OCI-LY1 (cell line): Measurements from ENCODE around the gene HPS4.
A peak's percentile ranks its signal among the peaks of the same experiment; 100 is the strongest.

ENCODE experiments used
- H2AFZ ChIP-seq: fragments of 200-600 bp; sonication (generic), shearing (Covaris generic); 2 replicates; pipeline ENCODE4 v1.6.0; 2014; ENCODE audit warnings: antibody characterized with exemption, mild to moderate bottlenecking, low read length
- H3F3A ChIP-seq: fragments of 200-600 bp; sonication (generic), shearing (Covaris generic); 2 replicates; pipeline ENCODE4 v1.6.0; 2014; ENCODE audit warnings: mild to moderate bottlenecking, antibody characterized with exemption, low read length, moderate library complexity; ENCODE audit not compliant: insufficient read depth
- H3K27ac ChIP-seq: fragments of 200-600 bp; sonication (generic); 2 replicates; pipeline ENCODE4 v1.5.1; 2014; ENCODE audit warnings: low read length, mixed run types, mild to moderate bottlenecking, low read depth; ENCODE audit not compliant: poor library complexity, severe bottlenecking
- H3K27me3 ChIP-seq: fragments of 200-600 bp; sonication (generic); 2 replicates; pipeline ENCODE4 v1.6.0; 2014; ENCODE audit warnings: antibody characterized with exemption, mild to moderate bottlenecking, low read length, moderate library complexity; ENCODE audit not compliant: insufficient read depth
- H3K36me3 ChIP-seq: fragments of 200-600 bp; sonication (generic); 2 replicates; pipeline ENCODE4 v1.6.1; 2014; ENCODE audit warnings: mild to moderate bottlenecking, antibody characterized with exemption, low read length, moderate library complexity, mixed read lengths; ENCODE audit not compliant: insufficient read depth
- H3K4me1 ChIP-seq: fragments of 200-600 bp; sonication (generic); 2 replicates; pipeline ENCODE4 v1.5.1; 2014; ENCODE audit warnings: mild to moderate bottlenecking, low read length, moderate library complexity; ENCODE audit not compliant: insufficient read depth, severe bottlenecking
- H3K4me2 ChIP-seq: fragments of 200-600 bp; sonication (generic), shearing (Covaris generic); 2 replicates; pipeline ENCODE4 v1.6.1; 2014; ENCODE audit warnings: low read length
- H3K4me3 ChIP-seq: fragments of 200-600 bp; sonication (generic); 2 replicates; pipeline ENCODE4 v1.5.1; 2014; ENCODE audit warnings: low read length, low read depth, mild to moderate bottlenecking, mixed read lengths; ENCODE audit not compliant: poor library complexity, severe bottlenecking
- H3K79me2 ChIP-seq: fragments of 200-600 bp; shearing (Covaris generic); 2 replicates; pipeline ENCODE4 v1.6.1; 2016; ENCODE audit warnings: mixed run types, low read length, mixed read lengths; ENCODE audit not compliant: insufficient read depth
- H3K9ac ChIP-seq: fragments of 200-600 bp; sonication (generic), shearing (Covaris generic); 2 replicates; pipeline ENCODE4 v1.6.1; 2014; ENCODE audit warnings: mild to moderate bottlenecking, low read length, mixed read lengths
- H3K9me2 ChIP-seq: fragments of 200-600 bp; sonication (generic), shearing (Covaris generic); 2 replicates; pipeline ENCODE4 v1.6.1; 2014; ENCODE audit warnings: low read depth, mild to moderate bottlenecking, low read length, mixed read lengths
- H3K9me3 ChIP-seq: fragments of 200-600 bp; shearing (Covaris generic); 2 replicates; pipeline ENCODE4 v1.6.1; 2014; ENCODE audit warnings: low read length, mixed read lengths
- H4K20me1 ChIP-seq: fragments of 200-600 bp; sonication (generic), shearing (Covaris generic); 2 replicates; pipeline ENCODE4 v1.6.0; 2016; ENCODE audit warnings: mild to moderate bottlenecking, low read length; ENCODE audit not compliant: insufficient read depth
- EZH2 ChIP-seq: fragments of 200-600 bp; sonication (generic), shearing (Covaris generic); IDR thresholded peaks from 2 replicates; pipeline ENCODE4 v1.8.0; 2017; ENCODE audit warnings: borderline replicate concordance, mixed run types, mild to moderate bottlenecking, antibody characterized with exemption, low read length, moderate library complexity, mixed read lengths
- TF ChIP-seq, protein P1 (sequence below): fragments of 200-600 bp; sonication (generic), shearing (Covaris generic); IDR thresholded peaks from 2 replicates; pipeline ENCODE4 v1.5.1; 2017; ENCODE audit warnings: mild to moderate bottlenecking, antibody characterized with exemption, low read length, moderate library complexity, mixed read lengths

HPS4 gene

DNA sequence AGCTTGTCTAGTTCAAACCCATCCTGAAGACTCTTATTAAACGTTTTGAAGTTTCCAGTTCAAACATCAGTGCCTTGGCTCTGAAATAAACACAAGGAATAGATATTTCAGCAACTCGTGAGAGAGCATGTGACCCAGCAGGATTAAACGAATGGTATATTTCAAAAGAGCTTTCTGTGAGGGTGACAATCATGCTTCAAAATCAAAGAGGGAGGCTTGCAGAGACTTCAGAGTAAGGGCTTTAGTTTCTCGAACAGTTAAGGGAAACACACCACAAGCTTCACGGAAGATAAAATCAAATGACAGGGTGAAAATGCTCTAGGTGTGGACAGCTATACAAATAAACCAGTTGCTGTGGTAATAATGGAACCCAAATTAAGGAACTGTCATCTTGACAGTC, 1.4 kb downstream of the HPS4 start:
- H3K27ac ChIP-seq, result peak overlapping the region; percentile 94
- H3K9ac ChIP-seq, result peak overlapping the region; percentile 90
- no peaks in the 10 kb centered on the region for H3K9me2 ChIP-seq
- no peaks in the 10 kb centered on the region for H3K27me3 ChIP-seq
- H4K20me1 ChIP-seq, result no peaks in the 10 kb centered on the region
- no peaks in the 10 kb centered on the region for H3K9me3 ChIP-seq
- H3F3A ChIP-seq, result peaks cover 8% of the 10 kb centered on the region; the same call in 1 of the 2 replicates
- peak overlapping the region; percentile 86 for H3K4me2 ChIP-seq
- peaks cover 60% of the 10 kb centered on the region for H3K79me2 ChIP-seq
- TF ChIP-seq, protein P1, sequence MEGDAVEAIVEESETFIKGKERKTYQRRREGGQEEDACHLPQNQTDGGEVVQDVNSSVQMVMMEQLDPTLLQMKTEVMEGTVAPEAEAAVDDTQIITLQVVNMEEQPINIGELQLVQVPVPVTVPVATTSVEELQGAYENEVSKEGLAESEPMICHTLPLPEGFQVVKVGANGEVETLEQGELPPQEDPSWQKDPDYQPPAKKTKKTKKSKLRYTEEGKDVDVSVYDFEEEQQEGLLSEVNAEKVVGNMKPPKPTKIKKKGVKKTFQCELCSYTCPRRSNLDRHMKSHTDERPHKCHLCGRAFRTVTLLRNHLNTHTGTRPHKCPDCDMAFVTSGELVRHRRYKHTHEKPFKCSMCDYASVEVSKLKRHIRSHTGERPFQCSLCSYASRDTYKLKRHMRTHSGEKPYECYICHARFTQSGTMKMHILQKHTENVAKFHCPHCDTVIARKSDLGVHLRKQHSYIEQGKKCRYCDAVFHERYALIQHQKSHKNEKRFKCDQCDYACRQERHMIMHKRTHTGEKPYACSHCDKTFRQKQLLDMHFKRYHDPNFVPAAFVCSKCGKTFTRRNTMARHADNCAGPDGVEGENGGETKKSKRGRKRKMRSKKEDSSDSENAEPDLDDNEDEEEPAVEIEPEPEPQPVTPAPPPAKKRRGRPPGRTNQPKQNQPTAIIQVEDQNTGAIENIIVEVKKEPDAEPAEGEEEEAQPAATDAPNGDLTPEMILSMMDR, result no peak
- no peak for TF ChIP-seq EZH2
- H2AFZ ChIP-seq, result no peak overlapping the region
- H3K4me3 ChIP-seq, result peak overlapping the region; percentile 88
- peaks cover 86% of the 10 kb centered on the region for H3K4me1 ChIP-seq
- H3K36me3 ChIP-seq, result peaks cover 30% of the 10 kb centered on the region; the same call in 1 of the 2 replicates

DNA sequence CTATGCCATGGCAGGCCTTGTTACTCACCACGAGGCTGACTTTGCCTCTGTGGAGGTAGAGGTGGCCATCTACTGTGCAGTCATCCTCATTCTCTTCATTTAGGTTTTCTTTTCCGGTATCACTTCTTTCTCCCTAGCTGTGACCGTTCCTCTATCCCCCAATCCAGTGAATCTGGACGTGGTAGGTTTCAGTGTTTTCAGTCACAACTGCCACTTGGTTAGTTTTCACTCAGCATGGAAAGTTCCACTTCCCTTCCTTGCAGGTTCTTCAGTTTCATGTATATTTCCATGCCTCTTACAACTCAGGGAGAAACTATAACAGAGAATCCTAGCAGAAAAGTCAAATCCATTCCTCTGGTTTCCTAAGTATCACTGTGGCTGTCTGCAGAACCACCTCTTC, 1.9 kb downstream of the HPS4 start:
- Histone ChIP-seq H4K20me1 (no peaks in the 10 kb centered on the region), H3K4me3 (peak overlapping the region; percentile 88), H3K79me2 (peaks cover 59% of the 10 kb centered on the region), H3K4me2 (peak overlapping the region; percentile 86), H3K27ac (peak overlapping the region; percentile 94), H3F3A (peaks cover 8% of the 10 kb centered on the region; the same call in 1 of the 2 replicates), H3K9me3 (no peaks in the 10 kb centered on the region), H3K4me1 (peaks cover 82% of the 10 kb centered on the region), H3K9ac (peak overlapping the region; percentile 90), H3K27me3 (no peaks in the 10 kb centered on the region), H3K36me3 (peaks cover 34% of the 10 kb centered on the region; the same call in 1 of the 2 replicates), H3K9me2 (no peaks in the 10 kb centered on the region), H2AFZ (no peak overlapping the region)
- TF ChIP-seq EZH2, result no peak
- TF ChIP-seq, protein P1, result no peak

DNA sequence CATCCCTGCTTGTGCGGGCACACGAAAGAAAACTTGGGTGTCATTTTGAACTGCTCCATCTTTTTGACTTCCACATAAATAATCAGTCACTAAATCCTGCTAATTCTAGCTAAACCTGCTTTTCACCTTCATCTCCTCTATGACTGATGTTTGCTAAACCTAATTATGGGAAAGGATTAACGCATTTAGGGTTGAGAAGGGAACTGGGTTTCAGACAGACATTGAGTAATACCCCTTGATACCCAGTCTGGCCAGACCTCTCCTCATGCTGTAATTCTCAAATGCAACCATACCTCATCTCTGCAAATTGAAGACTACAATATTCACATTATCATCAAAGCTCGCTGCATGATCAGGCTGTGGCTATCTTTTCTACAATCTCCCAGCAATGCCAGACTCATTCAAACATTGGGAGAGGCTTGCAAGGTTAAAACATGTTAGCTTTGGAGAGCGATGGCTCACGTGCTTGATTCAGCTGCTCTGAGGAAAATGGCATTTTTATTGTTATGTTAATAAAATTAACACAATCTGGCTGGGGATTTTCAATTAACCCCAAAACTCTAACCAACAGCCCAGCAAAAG, 2.4 kb downstream of the HPS4 start:
- H3K36me3 ChIP-seq, result peaks cover 35% of the 10 kb centered on the region; the same call in 1 of the 2 replicates
- H3F3A ChIP-seq, result peaks cover 8% of the 10 kb centered on the region; the same call in 1 of the 2 replicates
- peaks cover 77% of the 10 kb centered on the region for H3K4me1 ChIP-seq
- H4K20me1 ChIP-seq, result no peaks in the 10 kb centered on the region
- H3K4me2 ChIP-seq, result peak overlapping the region; percentile 86
- H3K9me3 ChIP-seq, result no peaks in the 10 kb centered on the region
- no peak for TF ChIP-seq EZH2
- TF ChIP-seq, protein P1, result no peak
- peak overlapping the region; percentile 90 for H3K9ac ChIP-seq
- no peak overlapping the region for H2AFZ ChIP-seq
- peaks cover 54% of the 10 kb centered on the region for H3K79me2 ChIP-seq
- no peaks in the 10 kb centered on the region for H3K9me2 ChIP-seq
- H3K4me3 ChIP-seq, result peak overlapping the region; percentile 88
- no peaks in the 10 kb centered on the region for H3K27me3 ChIP-seq
- H3K27ac ChIP-seq, result peak overlapping the region; percentile 94
